Measurements from ENCODE around the gene CDCA5. TPM values are rescaled to one million over a fixed set of nuclear protein-coding genes. Genes with fewer than 3 reads are reported as not detected.

CDCA5 gene
- total RNA-seq, 2 donors from 2014 or later = 2.3 to 17.8 TPM

DNA sequence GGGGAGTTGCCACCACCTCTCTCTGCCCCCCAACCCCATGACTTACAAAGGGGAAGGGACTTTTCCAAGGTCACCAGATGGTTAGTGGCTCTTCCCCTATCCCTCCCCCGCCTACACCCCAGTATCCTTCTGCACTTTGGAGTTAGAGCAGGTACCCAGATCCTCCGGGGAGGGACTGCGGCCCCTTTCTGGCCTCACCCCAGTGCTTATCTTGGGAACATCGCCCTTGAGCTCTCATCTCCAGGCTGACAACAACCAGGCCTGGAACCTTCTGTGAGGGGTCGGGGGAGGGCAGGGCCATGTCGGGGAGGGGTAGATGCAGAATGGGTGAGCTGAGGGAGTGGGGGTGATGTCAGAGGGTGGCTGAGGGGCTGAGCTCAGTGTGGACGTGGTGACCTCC lies 18.0 kb downstream of the CDCA5 start:
- no peak overlapping the region for H3K27ac ChIP-seq
- H3K4me3 ChIP-seq = no peak overlapping the region
- no peaks in the 10 kb centered on the region for H3K9me3 ChIP-seq
- H3K36me3 ChIP-seq = no peaks in the 10 kb centered on the region
- no peak for DNase-seq (ENCODE audit: low spot score)
- 84% methylated on average over 7 of the region's 7 CpGs for WGBS
- intact Hi-C loops (cut with DNase I) = no loop called here
- no peaks in the 10 kb centered on the region for H3K27me3 ChIP-seq (replicated peaks; ENCODE audit: insufficient read depth)
- H3K4me1 ChIP-seq (replicated peaks) = no peaks in the 10 kb centered on the region
- no peak for TF ChIP-seq POLR2A (IDR thresholded peaks at IDR 0.05)
- TF ChIP-seq POLR2AphosphoS5 (IDR thresholded peaks at IDR 0.05) = no peak
- TF ChIP-seq, protein P1, sequence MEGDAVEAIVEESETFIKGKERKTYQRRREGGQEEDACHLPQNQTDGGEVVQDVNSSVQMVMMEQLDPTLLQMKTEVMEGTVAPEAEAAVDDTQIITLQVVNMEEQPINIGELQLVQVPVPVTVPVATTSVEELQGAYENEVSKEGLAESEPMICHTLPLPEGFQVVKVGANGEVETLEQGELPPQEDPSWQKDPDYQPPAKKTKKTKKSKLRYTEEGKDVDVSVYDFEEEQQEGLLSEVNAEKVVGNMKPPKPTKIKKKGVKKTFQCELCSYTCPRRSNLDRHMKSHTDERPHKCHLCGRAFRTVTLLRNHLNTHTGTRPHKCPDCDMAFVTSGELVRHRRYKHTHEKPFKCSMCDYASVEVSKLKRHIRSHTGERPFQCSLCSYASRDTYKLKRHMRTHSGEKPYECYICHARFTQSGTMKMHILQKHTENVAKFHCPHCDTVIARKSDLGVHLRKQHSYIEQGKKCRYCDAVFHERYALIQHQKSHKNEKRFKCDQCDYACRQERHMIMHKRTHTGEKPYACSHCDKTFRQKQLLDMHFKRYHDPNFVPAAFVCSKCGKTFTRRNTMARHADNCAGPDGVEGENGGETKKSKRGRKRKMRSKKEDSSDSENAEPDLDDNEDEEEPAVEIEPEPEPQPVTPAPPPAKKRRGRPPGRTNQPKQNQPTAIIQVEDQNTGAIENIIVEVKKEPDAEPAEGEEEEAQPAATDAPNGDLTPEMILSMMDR (IDR thresholded peaks at IDR 0.05) = no peak

DNA sequence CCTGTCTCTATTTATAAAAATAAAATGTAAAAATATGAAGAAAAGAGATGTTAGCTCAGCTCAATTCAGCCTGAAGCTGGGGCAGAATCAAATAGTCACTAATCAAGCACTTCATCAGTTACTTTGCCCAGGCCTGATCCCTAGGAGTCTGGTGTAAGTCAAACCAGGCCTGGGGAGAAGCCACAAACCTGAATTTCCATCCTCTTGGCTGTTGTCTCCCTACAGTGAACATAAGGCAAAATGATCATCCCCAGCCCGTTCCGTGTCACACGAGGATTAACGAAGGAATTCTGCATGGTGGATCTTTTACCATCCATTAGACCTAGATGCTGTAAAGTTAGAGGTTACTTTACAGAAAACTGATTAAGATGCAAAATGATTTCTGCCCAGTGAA lies 19.0 kb downstream of the CDCA5 start:
- no peak for TF ChIP-seq POLR2A (IDR thresholded peaks at IDR 0.05)
- Histone ChIP-seq H3K27me3 (replicated peaks; ENCODE audit: insufficient read depth) (no peaks in the 10 kb centered on the region), H3K4me3 (no peak overlapping the region), H3K4me1 (replicated peaks) (no peaks in the 10 kb centered on the region), H3K9me3 (no peaks in the 10 kb centered on the region), H3K27ac (no peak overlapping the region), H3K36me3 (no peaks in the 10 kb centered on the region)
- intact Hi-C loops (cut with DNase I) = no loop called here
- DNase-seq (ENCODE audit: low spot score) = no peak
- 84% methylated on average over 4 of the region's 4 CpGs for WGBS

DNA sequence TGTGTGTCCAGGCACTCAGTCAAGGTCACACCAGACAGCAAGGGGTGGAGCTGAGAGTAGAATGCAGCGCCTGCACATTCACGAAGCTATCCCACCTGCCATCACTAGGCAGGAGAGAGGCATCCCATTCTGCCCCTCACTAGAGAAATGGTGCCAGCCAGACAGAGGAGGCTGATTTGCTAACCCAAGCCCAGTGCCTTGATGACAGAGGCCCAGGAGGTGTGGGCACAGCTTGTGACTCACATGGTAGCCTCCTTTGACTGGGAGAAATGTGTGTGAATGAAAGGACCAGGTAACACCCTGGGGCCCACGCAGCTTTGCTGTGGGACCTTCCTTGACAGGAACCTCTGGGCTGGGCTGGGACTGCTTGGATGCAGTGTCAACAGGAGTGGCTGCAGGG lies 20.3 kb downstream of the CDCA5 start:
- H3K9me3 ChIP-seq = no peaks in the 10 kb centered on the region
- intact Hi-C loops (cut with DNase I) = no loop called here
- H3K4me1 ChIP-seq (replicated peaks) = no peaks in the 10 kb centered on the region
- H3K27ac ChIP-seq = no peak overlapping the region
- no peak for DNase-seq (ENCODE audit: low spot score)
- H3K36me3 ChIP-seq = no peaks in the 10 kb centered on the region
- WGBS = 65% methylated on average over 3 of the region's 3 CpGs
- no peak overlapping the region for H3K4me3 ChIP-seq
- no peak for TF ChIP-seq POLR2AphosphoS5 (IDR thresholded peaks at IDR 0.05)
- TF ChIP-seq POLR2A (IDR thresholded peaks at IDR 0.05) = no peak
- TF ChIP-seq, protein P1 (IDR thresholded peaks at IDR 0.05) = no peak
- H3K27me3 ChIP-seq (replicated peaks; ENCODE audit: insufficient read depth) = no peaks in the 10 kb centered on the region

DNA sequence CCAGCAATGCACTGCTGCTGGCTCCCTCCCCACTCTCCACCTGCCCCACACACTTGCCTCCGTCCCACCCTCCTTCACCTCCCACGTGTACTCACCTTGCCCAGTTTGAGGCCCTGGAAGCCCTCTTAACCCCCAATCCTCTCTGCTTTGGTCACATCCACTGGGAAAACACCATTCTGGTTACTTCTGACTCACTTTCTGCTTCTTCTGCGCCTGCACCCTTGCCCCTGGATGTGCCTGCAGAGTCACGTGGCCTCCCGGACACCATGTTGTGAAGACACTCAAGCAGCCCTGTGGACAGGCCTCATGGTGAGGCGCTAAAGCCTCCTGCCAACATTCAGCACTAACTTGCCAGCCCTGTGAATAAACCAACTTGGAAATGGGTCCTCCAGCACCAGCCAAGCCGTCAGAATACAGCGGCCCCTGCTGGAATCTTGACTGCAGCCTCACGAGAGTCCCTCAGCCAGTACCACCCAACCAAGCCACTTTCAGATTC lies 22.9 kb downstream of the CDCA5 start:
- WGBS = 78% methylated on average over 9 of the region's 9 CpGs
- H3K27ac ChIP-seq = no peak overlapping the region
- no peaks in the 10 kb centered on the region for H3K4me1 ChIP-seq (replicated peaks)
- DNase-seq (ENCODE audit: low spot score) = no peak
- H3K36me3 ChIP-seq = no peaks in the 10 kb centered on the region
- H3K4me3 ChIP-seq = no peak overlapping the region
- no peaks in the 10 kb centered on the region for H3K27me3 ChIP-seq (replicated peaks; ENCODE audit: insufficient read depth)
- no peaks in the 10 kb centered on the region for H3K9me3 ChIP-seq
- intact Hi-C loops (cut with DNase I) = no loop called here
- TF ChIP-seq, protein P1 (IDR thresholded peaks at IDR 0.05) = no peak
- TF ChIP-seq POLR2AphosphoS5 (IDR thresholded peaks at IDR 0.05) (no peak), POLR2A (IDR thresholded peaks at IDR 0.05) (no peak)

DNA sequence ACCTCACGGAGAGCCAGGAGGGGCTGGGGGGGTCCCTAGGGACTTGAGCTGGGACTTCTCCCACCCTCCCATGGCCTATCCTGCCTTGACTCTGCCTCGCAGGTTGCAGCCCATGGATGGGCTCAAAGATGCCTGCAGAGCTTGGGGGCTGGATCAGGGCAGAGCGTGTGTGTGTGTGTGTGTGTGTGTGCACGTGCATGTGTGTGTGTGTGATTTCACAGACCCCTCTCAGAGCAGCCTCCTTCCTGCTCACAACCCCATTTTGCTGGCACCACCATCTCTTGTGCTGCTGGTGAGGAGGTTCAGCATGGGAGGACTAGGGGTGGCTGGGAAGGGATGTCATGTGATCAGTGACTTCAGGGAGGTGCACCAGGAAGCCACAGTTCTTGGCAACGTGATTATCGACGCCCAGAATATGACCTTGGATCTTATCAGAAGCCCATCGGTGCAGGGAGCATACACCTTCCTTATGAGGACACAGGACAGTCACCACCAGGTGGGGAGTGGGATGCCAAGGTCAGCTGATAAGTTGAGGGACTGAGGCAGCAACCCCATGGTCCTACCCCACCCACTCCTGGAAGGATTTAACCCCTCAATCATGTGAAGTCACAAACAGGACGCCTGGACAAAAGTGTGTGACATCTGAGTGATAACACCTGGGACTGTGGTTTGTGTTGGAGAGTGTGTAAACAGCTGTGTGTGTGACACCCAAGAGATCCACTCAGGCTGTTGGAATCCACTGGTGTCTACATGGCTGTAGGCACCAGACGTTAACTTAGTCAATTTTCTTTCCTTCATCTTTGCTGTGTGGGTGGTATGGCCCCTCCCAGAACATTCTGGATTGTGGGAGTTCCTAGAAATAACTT lies 23.6 kb downstream of the CDCA5 start:
- intact Hi-C loops (cut with DNase I) = no loop called here
- H3K4me3 ChIP-seq = no peak overlapping the region
- TF ChIP-seq, protein P1 (IDR thresholded peaks at IDR 0.05) = no peak
- TF ChIP-seq POLR2AphosphoS5 (IDR thresholded peaks at IDR 0.05) = no peak
- no peak for TF ChIP-seq POLR2A (IDR thresholded peaks at IDR 0.05)
- no peak overlapping the region for H3K27ac ChIP-seq
- WGBS = 47% methylated on average over 10 of the region's 10 CpGs
- H3K4me1 ChIP-seq (replicated peaks) = no peaks in the 10 kb centered on the region
- no peaks in the 10 kb centered on the region for H3K9me3 ChIP-seq
- DNase-seq (ENCODE audit: low spot score) = no peak
- no peaks in the 10 kb centered on the region for H3K27me3 ChIP-seq (replicated peaks; ENCODE audit: insufficient read depth)
- H3K36me3 ChIP-seq = no peaks in the 10 kb centered on the region
